HG03196 (cell line): ENCODE data around the gene DLG3.
"Not testable (repeated sequence)": the region's sequence is repeated elsewhere in the genome, so short reads cannot be mapped to it uniquely, and the experiment has no call there.

ENCODE experiments used
- ATAC-seq: cut with Tn5 transposase; IDR thresholded peaks from one replicate; pipeline ENCODE4 v1.9.1; 2021; ENCODE audit not compliant: unreplicated experiment

The DLG3 gene

GRCh38 chrX:70444326-70444945 lies at the start of gene DLG3:
Gene DLG3, plus strand, starts transcription at chrX:70444835. Its CDS starts 367 bp downstream, at chrX:70445202.
- no peak for ATAC-seq

- no peak for ATAC-seq
Measured at GRCh38 chrX:70398899-70399298, 45.7 kb upstream of the DLG3 start.

GRCh38 chrX:70400181-70400580 lies 44.5 kb upstream of the DLG3 start:
- ATAC-seq = not testable (repeated sequence)

- ATAC-seq = no peak
Measured at GRCh38 chrX:70402721-70403120, 41.9 kb upstream of the DLG3 start.

- no peak for ATAC-seq
Measured at GRCh38 chrX:70405003-70405402, 39.6 kb upstream of the DLG3 start.

GRCh38 chrX:70410921-70411320 lies 33.7 kb upstream of the DLG3 start:
- ATAC-seq = no peak

- ATAC-seq = no peak
Measured at GRCh38 chrX:70411475-70411874, 33.2 kb upstream of the DLG3 start.

- ATAC-seq = no peak
Measured at GRCh38 chrX:70421618-70422017, 23.0 kb upstream of the DLG3 start.

GRCh38 chrX:70422851-70423341 lies 21.7 kb upstream of the DLG3 start, which contains the start of gene GDPD2:
Gene GDPD2, plus strand, starts transcription at chrX:70423314. Its CDS starts 1,671 bp downstream, at chrX:70424985.
- no peak for ATAC-seq

GRCh38 chrX:70423936-70424675 lies 20.5 kb upstream of the DLG3 start:
- ATAC-seq = no peak

- ATAC-seq = no peak
Measured at GRCh38 chrX:70424801-70425200, 19.8 kb upstream of the DLG3 start.

GRCh38 chrX:70426286-70427278 lies 18.1 kb upstream of the DLG3 start:
- ATAC-seq = no peak

GRCh38 chrX:70427365-70427764 lies 17.3 kb upstream of the DLG3 start:
- no peak for ATAC-seq

- ATAC-seq = no peak
Measured at GRCh38 chrX:70429759-70430158, 14.9 kb upstream of the DLG3 start.

- no peak for ATAC-seq
Measured at GRCh38 chrX:70432936-70433847, 11.4 kb upstream of the DLG3 start.

GRCh38 chrX:70433848-70434351 lies 10.7 kb upstream of the DLG3 start:
- ATAC-seq = peak; percentile 69

- ATAC-seq = peak; percentile 62
Measured at GRCh38 chrX:70434352-70434866, 10.2 kb upstream of the DLG3 start.

GRCh38 chrX:70434914-70435586 lies 9.6 kb upstream of the DLG3 start:
- ATAC-seq = no peak

GRCh38 chrX:70436343-70436742 lies 8.3 kb upstream of the DLG3 start:
- ATAC-seq = no peak
